DND-41 (cell line): ENCODE measurements around the gene DHPS.

Experiments
- CTCF ChIP-seq: IDR thresholded peaks from 2 replicates; pipeline ENCODE4 v1.5.1; 2012; ENCODE audit warnings: borderline replicate concordance, low read length, moderate library complexity, mild to moderate bottlenecking; ENCODE audit not compliant: poor library complexity, severe bottlenecking; ENCODE audit errors: extremely low read depth
- EZH2 ChIP-seq: IDR thresholded peaks from 3 replicates; pipeline ENCODE4 v1.6.1; 2012; ENCODE audit warnings: borderline replicate concordance, low read depth, mild to moderate bottlenecking, moderate library complexity, low read length, inconsistent platforms; ENCODE audit not compliant: severe bottlenecking

- no peak for TF ChIP-seq CTCF
- no peak for TF ChIP-seq EZH2
Observed at GRCh38 chr19:12701596-12702282, 20.1 kb upstream of the DHPS start.
